Mucosa of descending colon (tissue), 3 donors: ENCODE results near the gene RAB11FIP5. TPM values are rescaled to one million over a fixed set of nuclear protein-coding genes. Genes with fewer than 3 reads are reported as not detected.

ENCODE experiments used
- ATAC-seq: fragments of 200-7000 bp; cut with Tn5 transposase; one replicate; pipeline ENCODE4 v1.9.1; 2020; ENCODE audit warnings: mild to moderate bottlenecking, moderate library complexity
- DNase-seq, 3 donors: peaks; one replicate each; pipeline ENCODE4 v3.0.0-alpha.2; 2020
- H3K36me3 ChIP-seq: fragments of 200-600 bp; one replicate; pipeline ENCODE4 v1.8.0; 2021; ENCODE audit warnings: low read depth, mild to moderate bottlenecking
- H3K4me1 ChIP-seq: fragments of 200-600 bp; one replicate; pipeline ENCODE4 v1.8.0; 2021; ENCODE audit warnings: low read depth, mild to moderate bottlenecking
- H3K4me3 ChIP-seq: fragments of 200-600 bp; one replicate; pipeline ENCODE4 v1.8.0; 2021; ENCODE audit warnings: mild to moderate bottlenecking
- H3K9me3 ChIP-seq: fragments of 200-600 bp; one replicate; pipeline ENCODE4 v1.8.0; 2021; ENCODE audit warnings: mild to moderate bottlenecking
- CTCF ChIP-seq: fragments of 200-600 bp; IDR thresholded peaks from one replicate; pipeline ENCODE4 v1.8.0; 2022; ENCODE audit warnings: antibody characterized with exemption, mild to moderate bottlenecking
- intact Hi-C, 2 donors: fragments of 100-400 bp; cut with DNase I in 1 of 2; cut with micrococcal nuclease in 1 of 2; formaldehyde crosslinking; loops; one replicate each; pipeline versions ENCODE4 v1.11.0 to v1.11.1; 2022; cut with DNase I, micrococcal nuclease
- total RNA-seq, 3 donors: library from RNA; stranded (reverse); fragmentation: NEBNext Ultra II Directional in 2 of 3; extraction: Animal tissue kit (Norgen Biotek cat#: 25700) in 2 of 3; gene quantifications; one replicate each; pipeline versions ENCODE4 v1.2.1 to v1.2.4, GENCODE V29; 2021 to 2023
- donor health status: DM: no; HTN: no; CAD: no; lungs with moderate emphysema.
- donor health status: DM: no; HTN: no; CAD: no.
- donor health status: DM: no; HTN: yes; CAD: no.

Gene RAB11FIP5
- total RNA-seq, 3 donors from 2014 or later: 17.8 to 27.9 (median 18.3) TPM

- no peak for DNase-seq
- H3K9me3 ChIP-seq: no peaks in the 10 kb centered on the region
- no peaks in the 10 kb centered on the region for H3K36me3 ChIP-seq
- H3K4me3 ChIP-seq: no peak overlapping the region
- no peak for ATAC-seq
- intact Hi-C loops: no loop called here
- no peak for TF ChIP-seq CTCF
- H3K4me1 ChIP-seq: no peaks in the 10 kb centered on the region
Observed at GRCh38 chr2:73092146-73092783, 20.5 kb downstream of the RAB11FIP5 start.

DNA sequence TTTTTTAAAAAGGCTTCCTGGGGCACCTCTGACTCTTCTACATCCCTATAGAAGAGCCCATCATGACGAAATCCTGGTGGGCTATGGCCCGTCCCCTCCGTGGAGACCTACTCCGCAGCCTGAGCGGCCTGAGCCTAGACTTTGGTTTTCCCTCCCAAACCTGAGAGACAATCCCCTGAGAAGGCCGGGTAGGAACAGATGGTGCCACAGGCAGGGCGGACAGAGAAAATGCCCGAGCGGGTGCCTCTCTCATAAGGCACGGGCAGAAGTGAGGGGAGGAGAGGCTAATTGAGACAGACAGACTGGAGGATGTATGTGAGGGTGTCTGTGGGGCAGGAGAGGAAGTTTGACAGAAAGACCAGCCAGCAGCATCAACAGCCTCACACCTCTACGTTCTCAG is 21.1 kb downstream of the RAB11FIP5 start:
- intact Hi-C loops: no loop called here
- Histone ChIP-seq H3K4me3 (no peak overlapping the region), H3K4me1 (no peaks in the 10 kb centered on the region), H3K36me3 (no peaks in the 10 kb centered on the region), H3K9me3 (no peaks in the 10 kb centered on the region)
- TF ChIP-seq CTCF: no peak
- no peak for DNase-seq
- ATAC-seq: no peak

DNA sequence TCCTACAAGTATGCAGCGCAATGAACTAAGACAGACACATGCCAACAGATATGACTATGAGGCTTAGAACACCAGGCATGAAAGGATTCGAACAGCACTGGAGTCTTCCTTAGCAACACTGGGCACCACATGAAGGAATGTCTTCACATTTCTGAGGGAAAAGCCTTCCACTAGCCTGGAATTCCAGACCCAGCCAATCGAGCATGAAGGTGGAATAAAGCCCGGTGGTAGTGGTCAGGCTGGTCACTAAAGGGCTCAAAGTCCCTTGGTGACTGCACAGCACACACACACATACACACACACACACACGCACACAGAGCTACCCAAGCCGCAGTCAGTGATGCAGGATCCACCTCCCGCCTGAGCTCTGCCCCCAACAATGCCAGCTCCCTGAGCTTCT is 21.6 kb downstream of the RAB11FIP5 start:
- no peaks in the 10 kb centered on the region for H3K36me3 ChIP-seq
- no peaks in the 10 kb centered on the region for H3K4me1 ChIP-seq
- H3K4me3 ChIP-seq: no peak overlapping the region
- DNase-seq: no peak
- no peak for ATAC-seq
- H3K9me3 ChIP-seq: no peaks in the 10 kb centered on the region
- TF ChIP-seq CTCF: no peak
- intact Hi-C loops: no loop called here

DNA sequence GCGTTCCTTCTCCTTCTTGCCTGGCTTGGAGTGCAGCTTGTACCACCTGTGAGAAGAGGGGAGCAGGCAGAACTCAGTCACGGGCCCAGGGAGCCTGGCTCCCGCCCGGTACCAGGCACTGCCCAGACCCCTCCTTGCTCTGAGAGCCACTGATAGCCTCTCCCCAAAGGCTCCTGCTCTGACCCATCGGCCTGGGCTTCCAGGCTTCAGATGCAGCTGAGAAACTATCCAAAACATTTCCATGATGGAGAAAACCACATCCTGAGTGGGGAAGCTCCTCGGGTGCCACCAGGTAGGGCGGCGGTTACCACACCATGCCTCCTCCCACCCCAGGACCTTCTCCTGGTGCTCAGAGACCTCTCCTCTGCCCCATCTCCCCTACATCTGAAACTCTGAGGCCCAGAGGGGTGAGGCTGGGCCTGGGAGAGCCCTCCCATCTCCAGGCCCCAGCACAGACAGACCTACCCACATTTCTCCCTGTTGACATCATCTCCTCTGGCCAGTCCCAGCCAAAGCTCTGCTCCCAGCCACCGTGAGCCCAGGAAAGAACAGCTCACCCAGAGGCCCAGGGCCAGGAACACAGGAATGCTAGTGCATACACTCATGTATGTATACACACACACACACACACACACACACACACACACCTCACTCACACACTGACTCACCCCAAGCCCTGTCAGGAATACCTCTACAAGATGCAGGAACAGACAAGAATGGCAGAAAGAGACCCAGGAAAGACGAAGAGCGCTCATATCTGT is 23.3 kb downstream of the RAB11FIP5 start:
- no peaks in the 10 kb centered on the region for H3K9me3 ChIP-seq
- ATAC-seq (peak; percentile 26), DNase-seq (no peak)
- no peak overlapping the region for H3K4me3 ChIP-seq
- intact Hi-C loops: loop anchor here in 1 of 2 donors (10.0 kb wide), 1 partner anchor 195 kb away; no protein-coding TSS in a partner anchor
- TF ChIP-seq CTCF: no peak
- H3K4me1 ChIP-seq: no peaks in the 10 kb centered on the region
- no peaks in the 10 kb centered on the region for H3K36me3 ChIP-seq

DNA sequence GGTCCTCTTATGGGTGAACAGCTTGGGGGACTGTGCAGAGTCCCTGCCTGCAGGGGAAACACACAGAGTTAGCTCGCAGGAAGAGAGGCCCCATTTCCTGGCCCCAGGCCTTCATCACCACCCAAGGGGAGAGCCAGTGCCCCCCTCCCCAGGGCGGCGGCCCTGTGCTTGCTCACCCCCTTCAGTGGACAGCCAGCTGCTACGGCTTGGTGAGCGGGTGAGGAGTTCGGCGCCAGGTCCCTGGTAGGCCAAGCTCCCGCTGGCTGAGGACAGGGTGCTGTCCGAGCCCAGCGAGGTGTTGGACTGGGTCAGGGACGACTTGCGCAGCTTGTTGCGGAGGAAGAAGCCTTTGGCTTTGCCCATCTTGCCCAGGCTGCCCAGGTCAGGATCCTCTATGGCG is 24.0 kb downstream of the RAB11FIP5 start:
- no peak for ATAC-seq
- intact Hi-C loops: loop anchor here in 1 of 2 donors (10.0 kb wide), 1 partner anchor 194 kb away; no protein-coding TSS in a partner anchor
- no peak for TF ChIP-seq CTCF
- Histone ChIP-seq H3K4me3 (no peak overlapping the region), H3K9me3 (no peaks in the 10 kb centered on the region), H3K36me3 (no peaks in the 10 kb centered on the region), H3K4me1 (no peaks in the 10 kb centered on the region)
- no peak for DNase-seq
